H1 (cell line): ENCODE data around the gene CLIC1. TPM values are rescaled to one million over a fixed set of nuclear protein-coding genes. Genes with fewer than 3 reads are reported as not detected.

Source experiments
- ATF3 ChIP-seq: IDR thresholded peaks from 2 replicates; pipeline ENCODE4 v1.6.1; 2011; ENCODE audit warnings: low read depth, mild to moderate bottlenecking, low read length; ENCODE audit not compliant: insufficient read depth
- CBX5 ChIP-seq: fragments of 300-800, 300-1000 bp; sonication (generic); IDR thresholded peaks from 2 replicates; pipeline ENCODE4 v1.7.1; 2016; ENCODE audit warnings: antibody characterized with exemption, low read length, low read depth
- MAX ChIP-seq: IDR thresholded peaks from 2 replicates; pipeline ENCODE4 v1.6.1; 2012; ENCODE audit warnings: inconsistent platforms
- POLR2AphosphoS5 ChIP-seq: IDR thresholded peaks from 2 replicates; pipeline ENCODE4 v1.6.1; 2011; ENCODE audit warnings: low read depth, low read length
- YY1 ChIP-seq: IDR thresholded peaks from 2 replicates; pipeline ENCODE4 v1.6.1; 2011; ENCODE audit warnings: low read depth, mild to moderate bottlenecking, low read length
- ZNF274 ChIP-seq: IDR thresholded peaks from 2 replicates; pipeline ENCODE4 v1.7.0; 2012; ENCODE audit warnings: low read length, borderline replicate concordance; ENCODE audit errors: extremely low read depth
- polyA plus RNA-seq, 7 experiments: library from polyadenylated mRNA; depleted of rRNA in 3 of 7; stranded (reverse) in 5 of 7; unstranded in 2 of 7; fragments of >200 nt in 5 of 7; fragments of 200-250 nt in 2 of 7; gene quantifications; 1 replicate in 5 of 7; 2 replicates in 1 of 7; 4 replicates in 1 of 7; pipeline versions ENCODE4 v1.2.1 to v1.2.3, GENCODE V29; 2011 to 2013; ENCODE audit warnings: missing spikeins in 2 of 7, mixed read lengths in 2 of 7
- total RNA-seq: library from RNA; stranded (reverse); fragmentation: NEBNext Ultra II Directional; extraction: Animal tissue kit (Norgen Biotek cat#: 25700); gene quantifications from 2 replicates; pipeline ENCODE4 v1.2.1, GENCODE V29; 2021

The CLIC1 gene
- total and polyA plus RNA-seq, 2 of the 8 experiments (the other 6 are each of a cell fraction or from before 2014, with no cell fraction given) = 250 to 277 TPM

- TF ChIP-seq ATF3 (no peak), YY1 (no peak), MAX (no peak), ZNF274 (no peak), CBX5 (no peak), POLR2AphosphoS5 (no peak)
These were observed 42.9 kb upstream of the CLIC1 start (continued) for GRCh38 chr6:31778999-31779885.
